ENCODE results near the gene PLAGL2. TPM values are rescaled to one million over a fixed set of nuclear protein-coding genes. Genes with fewer than 3 reads are reported as not detected.

Gene PLAGL2
- total and polyA plus RNA-seq, 4 donors: 1.3 to 7.2 (median 1.6) TPM

DNA sequence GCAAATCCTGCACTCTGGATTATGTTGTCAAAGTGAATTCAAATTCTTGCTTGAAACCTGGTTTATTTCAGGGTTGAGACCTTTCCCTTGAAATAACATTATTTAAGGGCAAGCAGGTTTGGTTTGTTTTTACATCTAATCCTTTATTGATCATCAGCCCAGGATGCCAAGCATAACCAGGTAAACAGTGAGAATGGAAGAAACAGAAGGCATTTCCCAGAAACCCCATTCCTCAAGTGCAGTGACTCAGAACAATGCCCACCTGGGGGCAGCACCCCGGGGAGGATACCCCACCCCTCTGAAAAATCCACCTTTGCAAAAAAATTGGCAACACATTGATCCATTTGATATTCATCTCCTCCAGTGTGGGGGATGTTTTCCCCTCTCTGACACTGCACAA lies 32.7 kb upstream of the PLAGL2 start (continued):
- TF ChIP-seq, protein P1, sequence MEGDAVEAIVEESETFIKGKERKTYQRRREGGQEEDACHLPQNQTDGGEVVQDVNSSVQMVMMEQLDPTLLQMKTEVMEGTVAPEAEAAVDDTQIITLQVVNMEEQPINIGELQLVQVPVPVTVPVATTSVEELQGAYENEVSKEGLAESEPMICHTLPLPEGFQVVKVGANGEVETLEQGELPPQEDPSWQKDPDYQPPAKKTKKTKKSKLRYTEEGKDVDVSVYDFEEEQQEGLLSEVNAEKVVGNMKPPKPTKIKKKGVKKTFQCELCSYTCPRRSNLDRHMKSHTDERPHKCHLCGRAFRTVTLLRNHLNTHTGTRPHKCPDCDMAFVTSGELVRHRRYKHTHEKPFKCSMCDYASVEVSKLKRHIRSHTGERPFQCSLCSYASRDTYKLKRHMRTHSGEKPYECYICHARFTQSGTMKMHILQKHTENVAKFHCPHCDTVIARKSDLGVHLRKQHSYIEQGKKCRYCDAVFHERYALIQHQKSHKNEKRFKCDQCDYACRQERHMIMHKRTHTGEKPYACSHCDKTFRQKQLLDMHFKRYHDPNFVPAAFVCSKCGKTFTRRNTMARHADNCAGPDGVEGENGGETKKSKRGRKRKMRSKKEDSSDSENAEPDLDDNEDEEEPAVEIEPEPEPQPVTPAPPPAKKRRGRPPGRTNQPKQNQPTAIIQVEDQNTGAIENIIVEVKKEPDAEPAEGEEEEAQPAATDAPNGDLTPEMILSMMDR (IDR thresholded peaks at IDR 0.05; ENCODE audit: low read depth, low read length, missing input control): no peak

DNA sequence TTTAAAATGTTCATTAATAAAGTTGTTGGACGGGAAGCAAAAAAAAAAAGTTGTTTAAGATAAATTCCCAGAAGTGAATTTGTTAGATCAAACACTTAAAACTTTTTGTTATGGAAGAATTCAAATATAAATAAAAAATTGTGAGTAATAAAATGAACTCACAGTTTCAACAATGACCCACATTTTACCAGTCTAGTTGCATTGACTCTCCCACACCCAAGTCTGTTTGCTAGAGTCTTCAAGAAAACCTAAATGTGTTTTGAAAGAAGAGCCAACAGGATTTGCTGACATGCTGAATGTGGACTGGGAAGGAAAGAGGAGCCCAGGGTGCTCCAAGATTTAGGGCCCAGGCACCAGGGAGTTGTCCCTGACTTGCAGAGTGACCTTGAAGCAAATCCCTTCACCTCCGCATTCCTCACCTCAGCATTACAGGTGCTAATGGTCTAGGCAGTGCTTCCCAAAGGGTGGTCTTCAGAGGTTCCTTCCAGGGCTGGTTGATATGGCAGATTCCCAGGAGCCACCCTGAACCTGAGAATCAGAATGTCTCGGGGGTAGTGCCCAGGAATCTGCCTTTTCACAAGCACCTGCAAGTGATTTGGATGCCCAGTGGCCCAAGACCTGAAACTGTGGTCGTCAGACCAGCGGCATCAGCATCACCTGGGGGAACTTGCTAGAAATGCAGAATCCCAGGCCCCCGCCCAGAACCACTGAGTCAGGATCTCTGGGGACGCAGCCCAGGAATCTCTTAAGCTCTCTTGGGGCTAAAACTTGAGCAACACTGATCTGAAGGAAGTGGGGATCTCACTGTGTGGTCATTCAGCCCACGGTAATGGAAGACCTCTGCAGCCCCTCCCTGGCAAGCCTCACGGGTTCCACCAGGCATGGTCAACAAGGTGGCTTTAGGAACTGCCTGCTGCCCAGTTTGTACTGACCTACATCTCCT lies 31.2 kb upstream of the PLAGL2 start:
- DNase-seq (ENCODE audit: low spot score): no peak
- Histone ChIP-seq H3K9me3 (ENCODE audit: control insufficient read depth in 4 of 4, low read length in 3 of 4) (no peaks in the 10 kb centered on the region), H3K27ac (ENCODE audit: low read depth in 1 of 2, low read length in 2 of 2) (no peak overlapping the region), H3K36me3 (ENCODE audit: control insufficient read depth in 4 of 4, insufficient read depth in 3 of 4, low read depth in 1 of 4, low read length in 3 of 4) (peaks cover 0 to 20% (median 11%) of the 10 kb centered on the region in 4 donors), H3K9ac (ENCODE audit: low read depth in 1 of 2, low read length in 2 of 2) (no peak overlapping the region), H3K4me1 (ENCODE audit: control insufficient read depth in 4 of 4, insufficient read depth in 4 of 4, low read length in 3 of 4) (peaks cover 11 to 54% (median 35%) of the 10 kb centered on the region in 4 donors), H3K4me3 (ENCODE audit: low read depth in 1 of 3, low read length in 3 of 3) (no peak overlapping the region), H3K27me3 (ENCODE audit: control insufficient read depth in 4 of 4, insufficient read depth in 4 of 4, low read length in 3 of 4) (no peaks in the 10 kb centered on the region)
- WGBS: 92% methylated on average over 9 of the region's 9 CpGs
- TF ChIP-seq SP1 (IDR thresholded peaks at IDR 0.05): no peak
- TF ChIP-seq YY1 (IDR thresholded peaks at IDR 0.05): no peak
- TF ChIP-seq, protein P1 (IDR thresholded peaks at IDR 0.05; ENCODE audit: low read depth, low read length, missing input control): no peak
- TF ChIP-seq RAD21 (IDR thresholded peaks at IDR 0.05): no peak
- no peak for TF ChIP-seq FOXA1 (IDR thresholded peaks at IDR 0.05)
- TF ChIP-seq MAX (IDR thresholded peaks at IDR 0.05): no peak
- TF ChIP-seq HNF4A (conservative IDR thresholded peaks at IDR 0.05): no peak
- no peak for TF ChIP-seq RXRA (IDR thresholded peaks at IDR 0.05)
- no peak for TF ChIP-seq NR2F2 (IDR thresholded peaks at IDR 0.05)
- TF ChIP-seq GABPA (IDR thresholded peaks at IDR 0.05 in 1 of 2, conservative IDR thresholded peaks at IDR 0.05 in 1 of 2): no peak
- TF ChIP-seq HNF4G (IDR thresholded peaks at IDR 0.05): no peak
- no peak for TF ChIP-seq EGR1 (IDR thresholded peaks at IDR 0.05; ENCODE audit: low read depth in 2 of 2)
- TF ChIP-seq TAF1 (conservative IDR thresholded peaks at IDR 0.05): no peak
- no peak for TF ChIP-seq FOXA2 (IDR thresholded peaks at IDR 0.05)
- TF ChIP-seq JUND (IDR thresholded peaks at IDR 0.05): no peak
- TF ChIP-seq, protein P2, sequence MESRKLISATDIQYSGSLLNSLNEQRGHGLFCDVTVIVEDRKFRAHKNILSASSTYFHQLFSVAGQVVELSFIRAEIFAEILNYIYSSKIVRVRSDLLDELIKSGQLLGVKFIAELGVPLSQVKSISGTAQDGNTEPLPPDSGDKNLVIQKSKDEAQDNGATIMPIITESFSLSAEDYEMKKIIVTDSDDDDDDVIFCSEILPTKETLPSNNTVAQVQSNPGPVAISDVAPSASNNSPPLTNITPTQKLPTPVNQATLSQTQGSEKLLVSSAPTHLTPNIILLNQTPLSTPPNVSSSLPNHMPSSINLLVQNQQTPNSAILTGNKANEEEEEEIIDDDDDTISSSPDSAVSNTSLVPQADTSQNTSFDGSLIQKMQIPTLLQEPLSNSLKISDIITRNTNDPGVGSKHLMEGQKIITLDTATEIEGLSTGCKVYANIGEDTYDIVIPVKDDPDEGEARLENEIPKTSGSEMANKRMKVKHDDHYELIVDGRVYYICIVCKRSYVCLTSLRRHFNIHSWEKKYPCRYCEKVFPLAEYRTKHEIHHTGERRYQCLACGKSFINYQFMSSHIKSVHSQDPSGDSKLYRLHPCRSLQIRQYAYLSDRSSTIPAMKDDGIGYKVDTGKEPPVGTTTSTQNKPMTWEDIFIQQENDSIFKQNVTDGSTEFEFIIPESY (IDR thresholded peaks at IDR 0.05): no peak
- TF ChIP-seq, protein P3, sequence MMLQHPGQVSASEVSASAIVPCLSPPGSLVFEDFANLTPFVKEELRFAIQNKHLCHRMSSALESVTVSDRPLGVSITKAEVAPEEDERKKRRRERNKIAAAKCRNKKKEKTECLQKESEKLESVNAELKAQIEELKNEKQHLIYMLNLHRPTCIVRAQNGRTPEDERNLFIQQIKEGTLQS (IDR thresholded peaks at IDR 0.05): no peak
